ENCODE results near the gene TBL1Y.

Gene TBL1Y

DNA sequence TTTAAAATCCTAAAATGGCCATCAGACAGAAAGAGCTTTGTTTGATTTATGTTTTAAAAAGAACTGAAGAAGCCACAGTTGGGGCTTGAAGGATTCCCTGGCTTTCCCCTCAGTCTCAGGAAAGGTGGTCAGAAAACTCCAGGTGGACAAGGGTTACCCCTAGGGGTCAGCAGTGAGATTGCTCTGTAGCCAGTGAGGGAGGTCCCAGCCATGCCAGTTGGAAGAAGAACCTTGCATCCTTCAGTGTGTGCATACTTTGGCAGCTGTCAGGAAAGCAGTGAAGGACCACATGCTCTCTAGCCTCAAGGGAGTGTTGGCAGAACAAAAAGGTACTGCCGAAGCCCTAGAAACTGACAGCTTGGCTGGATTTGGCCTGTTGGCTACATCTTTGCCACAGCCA, 182.3 kb downstream of the TBL1Y start:
- DNase-seq (ENCODE audit: low spot score), result no peak

DNA sequence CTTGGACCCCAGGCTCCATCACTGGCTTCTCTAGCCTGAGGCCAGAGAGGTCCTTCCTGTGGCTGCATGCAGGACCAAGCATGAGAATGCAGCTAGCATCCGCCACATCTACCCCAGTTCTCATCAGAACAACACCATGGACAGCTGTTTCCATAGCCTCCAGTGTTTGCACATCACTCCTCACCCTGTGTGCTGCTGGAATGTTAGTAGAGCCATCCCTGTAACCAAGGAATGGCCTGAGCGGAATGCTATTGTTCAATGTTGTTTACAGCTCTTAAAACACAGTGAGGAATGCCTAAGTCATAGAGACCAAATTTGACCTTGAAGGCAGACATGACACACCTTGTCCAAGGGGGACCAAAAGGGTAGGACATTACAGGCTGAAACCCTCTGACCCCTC, 183.9 kb downstream of the TBL1Y start:
- DNase-seq (ENCODE audit: low spot score), result no peak

DNA sequence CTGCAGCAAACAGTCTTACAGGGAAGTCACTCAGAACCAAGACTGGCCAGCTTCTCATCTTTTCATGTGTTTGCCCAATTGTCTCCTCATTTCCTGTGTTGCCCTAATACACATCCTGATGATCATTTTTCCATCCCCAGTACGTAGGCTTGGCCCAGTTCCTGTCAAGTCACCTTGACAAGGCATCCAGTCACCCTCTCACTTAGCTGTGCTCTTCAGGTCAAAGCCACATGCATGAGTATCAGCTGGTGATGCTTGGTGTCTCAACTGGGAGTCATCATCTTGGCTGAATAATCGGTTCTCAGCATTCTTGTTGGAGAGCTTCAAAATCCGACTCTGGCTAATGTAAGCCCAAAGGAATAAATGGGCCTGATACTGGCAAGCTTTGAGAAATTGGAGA, 186.5 kb downstream of the TBL1Y start:
- no peak for DNase-seq (ENCODE audit: low spot score)

DNA sequence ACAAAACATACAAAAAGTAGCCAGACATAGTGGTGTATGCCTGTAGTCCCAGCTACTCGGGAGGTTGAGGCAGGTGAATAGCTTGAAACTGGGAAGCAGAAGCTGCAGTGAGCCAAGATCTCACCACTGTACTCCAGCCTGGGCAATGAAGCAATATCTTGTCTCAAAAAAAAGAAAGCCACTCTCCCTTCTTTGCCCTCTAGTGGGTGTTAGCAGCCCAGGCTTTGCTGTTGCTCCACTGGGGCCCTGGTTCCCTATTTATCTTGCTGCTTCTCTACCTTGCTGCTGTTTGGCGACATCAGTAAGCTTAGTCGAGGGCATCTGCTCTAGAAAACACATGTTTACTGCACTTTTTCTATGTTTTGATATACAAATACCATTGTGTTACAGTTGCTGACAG, 189.2 kb downstream of the TBL1Y start:
- DNase-seq (ENCODE audit: low spot score), result no peak

DNA sequence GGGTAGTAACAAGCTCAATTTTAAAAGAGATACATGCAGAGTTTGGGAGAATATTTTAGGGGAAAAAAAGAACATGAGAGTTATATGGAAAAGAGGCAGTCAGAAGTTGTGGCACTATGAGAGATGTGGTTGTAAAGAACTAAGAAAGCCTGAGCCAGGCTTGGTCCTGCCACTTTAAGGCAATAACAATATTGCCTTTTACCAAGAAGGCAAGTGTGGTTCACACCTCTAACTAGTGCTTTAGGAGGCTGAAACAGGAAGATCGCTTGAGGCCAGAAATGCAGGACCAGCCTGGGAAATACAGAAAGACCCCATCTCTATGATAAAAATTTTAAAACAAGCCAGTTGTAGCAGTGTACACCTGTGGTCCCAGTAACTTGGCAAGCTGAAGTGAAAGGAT, 192.2 kb downstream of the TBL1Y start:
- DNase-seq (ENCODE audit: low spot score), result no peak

DNA sequence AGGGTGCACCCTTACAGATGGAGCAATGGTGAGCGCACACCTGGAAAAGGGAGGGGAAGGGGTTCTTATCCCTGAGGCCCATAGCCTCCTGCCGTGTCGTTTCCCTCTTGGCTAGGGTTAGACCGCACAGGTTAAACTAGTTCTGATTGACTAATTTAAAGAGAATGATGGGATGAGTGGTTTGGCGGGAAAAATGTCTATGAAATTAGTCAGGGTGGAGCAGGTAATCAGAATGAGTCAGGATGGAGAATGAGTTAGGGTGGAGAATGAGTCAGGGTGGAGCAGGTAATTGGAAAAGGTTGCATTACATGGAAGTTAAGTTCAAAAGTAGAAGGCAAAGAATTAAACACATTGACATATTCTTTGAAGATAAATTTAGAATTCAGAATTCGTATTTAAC, 196.7 kb downstream of the TBL1Y start:
- no peak for DNase-seq (ENCODE audit: low spot score)

DNA sequence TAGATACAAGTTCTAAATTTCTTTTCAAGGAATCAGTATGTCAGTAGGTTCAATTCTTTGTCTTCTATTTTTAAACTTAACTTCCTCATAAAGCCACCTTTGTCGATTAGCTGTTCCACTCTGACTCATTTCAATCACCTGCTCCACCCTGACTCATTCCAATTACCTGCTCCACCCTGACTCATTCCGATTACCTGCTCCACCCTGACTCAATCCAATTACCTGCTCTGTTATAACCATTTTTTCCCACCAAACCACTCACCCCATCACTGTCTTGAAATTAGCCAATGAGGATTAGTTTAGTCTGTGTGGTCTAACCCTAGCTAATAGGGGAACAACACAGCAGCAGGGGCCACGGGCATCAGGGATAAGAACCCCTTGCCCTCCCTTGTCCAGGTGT, 199.6 kb downstream of the TBL1Y start:
- DNase-seq (ENCODE audit: low spot score), result no peak

DNA sequence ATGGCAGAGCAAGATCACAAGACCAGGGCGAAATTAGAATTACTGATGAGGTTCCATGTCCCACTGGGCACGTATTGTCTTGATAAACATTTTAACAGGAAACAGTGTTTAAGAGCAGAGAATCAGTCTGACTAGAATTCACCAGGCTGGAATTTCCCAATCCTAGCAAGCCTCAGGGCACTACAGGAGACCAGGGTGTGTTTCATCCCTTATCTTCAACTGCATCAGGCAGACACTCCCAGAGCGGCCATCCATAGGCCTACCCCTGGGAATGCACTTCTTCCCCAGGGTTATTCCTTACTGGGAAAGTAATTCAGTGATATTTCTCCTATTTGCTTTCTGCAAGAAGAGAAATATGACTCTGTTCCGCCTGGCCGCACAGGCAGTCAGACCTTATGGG, 205.4 kb downstream of the TBL1Y start:
- no peak for DNase-seq (ENCODE audit: low spot score)

DNA sequence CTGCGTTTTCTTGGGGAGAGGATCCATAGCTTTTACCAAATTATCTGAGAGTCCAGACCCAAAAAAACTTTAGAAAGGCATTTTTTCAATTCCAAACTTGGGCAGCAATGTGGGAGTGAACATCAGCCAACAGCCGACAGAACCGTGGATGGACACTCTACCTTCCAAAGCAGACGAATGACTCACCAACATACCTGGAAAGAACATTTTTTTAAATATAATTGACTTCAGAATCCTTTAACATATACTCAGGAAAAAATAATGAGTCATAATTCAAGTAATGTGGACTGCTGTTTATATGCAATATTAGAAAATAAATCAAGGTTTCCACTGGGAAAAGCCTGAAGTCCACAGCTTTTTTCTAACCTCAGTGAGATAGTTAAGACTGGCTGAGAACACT, 211.7 kb downstream of the TBL1Y start:
- no peak for DNase-seq (ENCODE audit: low spot score)

DNA sequence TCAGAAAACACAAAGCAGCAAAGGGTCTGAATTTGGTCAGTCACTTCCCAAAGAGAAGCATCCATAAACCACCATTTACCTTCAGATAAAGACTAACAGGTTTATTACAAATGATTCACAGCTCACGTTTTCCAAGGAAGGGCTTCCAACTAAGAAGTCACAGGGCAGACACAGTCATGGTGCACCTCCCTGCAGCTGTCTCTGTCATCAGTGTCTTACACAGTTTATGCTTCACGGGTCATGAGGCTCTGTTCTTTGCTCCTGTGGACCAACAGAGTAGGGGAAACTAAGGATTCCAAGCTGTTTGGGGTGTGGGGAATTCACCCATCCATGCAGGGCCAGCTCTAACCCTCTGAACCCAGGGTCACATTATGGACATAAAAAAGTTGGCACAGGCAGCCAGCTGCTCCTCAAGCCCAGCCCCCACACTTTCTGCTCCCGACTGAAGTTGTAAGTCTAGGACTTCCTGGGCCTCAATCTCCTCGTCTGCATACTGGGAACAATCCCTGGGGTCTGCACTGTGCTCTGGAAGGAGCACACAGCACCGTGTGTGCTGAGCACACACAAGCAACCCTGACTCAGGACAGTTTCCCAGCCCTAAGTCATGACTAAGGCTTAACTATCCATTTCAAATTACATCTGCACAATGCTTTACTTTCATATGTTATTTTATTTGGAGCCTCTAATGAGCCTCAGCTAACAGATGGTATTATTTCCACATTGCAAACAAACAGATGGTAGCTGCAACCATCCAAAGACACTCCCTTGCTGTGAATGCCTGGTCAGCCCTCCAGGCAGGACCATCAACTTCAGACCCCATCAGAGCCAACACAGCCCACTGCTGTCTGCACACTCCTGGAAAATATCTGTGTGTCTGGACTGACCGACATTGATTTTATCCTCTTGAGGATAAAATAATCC, 214.9 kb downstream of the TBL1Y start:
- no peak for DNase-seq (ENCODE audit: low spot score)

DNA sequence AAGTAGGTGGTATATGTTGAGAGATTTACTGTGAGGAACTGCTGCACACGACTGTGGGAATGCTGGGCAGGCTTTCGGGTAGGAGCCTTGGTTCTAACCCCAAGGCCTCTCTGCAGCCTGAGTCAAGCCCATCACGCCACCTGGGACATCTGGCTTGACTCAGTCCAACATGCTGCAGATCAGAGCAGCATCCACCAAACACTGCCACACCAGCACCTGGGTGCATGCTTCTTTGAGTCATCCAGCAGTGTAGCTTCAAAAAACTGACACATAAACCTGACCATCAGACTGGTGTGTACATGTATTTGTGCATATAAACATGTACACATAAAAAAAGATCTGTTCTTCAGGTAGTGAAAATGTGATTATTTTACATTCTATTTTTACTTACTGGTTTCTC, 217.7 kb downstream of the TBL1Y start:
- DNase-seq (ENCODE audit: low spot score), result no peak

Data from activated CD4-positive, alpha-beta T cell treated with anti-CD3 and anti-CD28 coated beads, Interleukin-2, Interleukin-4, amounts not matched to agents 100 ng/mL and 50 ng/mL, durations not matched to agents 16 hours and 8 hours (primary cell).